GM18517 (cell line): Measurements from ENCODE around the gene FLNA.
"Not testable (repeated sequence)": the region's sequence is repeated elsewhere in the genome, so short reads cannot be mapped to it uniquely, and the experiment has no call there.

ENCODE experiments used
- ATAC-seq: cut with Tn5 transposase; IDR thresholded peaks from one replicate; pipeline ENCODE4 v1.9.1; 2021; ENCODE audit warnings: mild to moderate bottlenecking, moderate library complexity; ENCODE audit not compliant: unreplicated experiment

FLNA gene

DNA sequence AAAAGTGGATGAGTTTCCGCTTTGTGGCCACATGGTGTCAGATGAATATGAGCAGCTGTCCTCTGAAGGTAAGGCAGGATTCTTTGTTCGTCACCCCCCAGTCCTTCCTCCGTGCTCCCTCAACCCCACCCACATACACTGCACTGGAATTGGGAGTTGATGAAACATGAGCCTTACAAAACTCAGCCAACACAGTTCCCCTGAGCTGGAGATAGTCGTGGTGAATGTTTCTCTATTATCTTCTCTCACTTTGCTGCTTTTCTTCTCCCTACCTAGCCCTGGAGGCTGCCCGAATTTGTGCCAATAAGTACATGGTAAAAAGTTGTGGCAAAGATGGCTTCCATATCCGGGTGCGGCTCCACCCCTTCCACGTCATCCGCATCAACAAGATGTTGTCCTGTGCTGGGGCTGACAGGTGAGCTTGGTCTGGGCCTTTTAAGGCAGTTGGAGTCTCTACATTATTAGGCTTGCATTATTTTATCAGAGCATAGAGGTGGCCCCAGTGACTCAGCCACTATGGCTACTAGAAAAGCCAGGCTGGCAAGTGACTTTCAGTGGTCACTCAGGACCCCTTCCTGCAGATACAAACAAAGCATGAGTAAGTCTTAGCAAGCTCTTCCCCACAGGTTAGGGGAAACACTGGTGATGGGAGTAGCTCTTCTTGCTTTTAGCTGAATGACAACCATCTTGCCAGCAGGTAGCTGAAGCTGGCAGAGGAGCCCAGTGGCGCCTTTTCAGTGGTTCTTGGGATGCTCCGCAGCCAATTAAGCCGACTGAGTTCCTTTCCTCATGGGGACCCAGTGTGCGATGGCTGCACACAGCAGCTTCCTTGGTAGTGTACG is 25.3 kb upstream of the FLNA start:
- ATAC-seq, result no peak

DNA sequence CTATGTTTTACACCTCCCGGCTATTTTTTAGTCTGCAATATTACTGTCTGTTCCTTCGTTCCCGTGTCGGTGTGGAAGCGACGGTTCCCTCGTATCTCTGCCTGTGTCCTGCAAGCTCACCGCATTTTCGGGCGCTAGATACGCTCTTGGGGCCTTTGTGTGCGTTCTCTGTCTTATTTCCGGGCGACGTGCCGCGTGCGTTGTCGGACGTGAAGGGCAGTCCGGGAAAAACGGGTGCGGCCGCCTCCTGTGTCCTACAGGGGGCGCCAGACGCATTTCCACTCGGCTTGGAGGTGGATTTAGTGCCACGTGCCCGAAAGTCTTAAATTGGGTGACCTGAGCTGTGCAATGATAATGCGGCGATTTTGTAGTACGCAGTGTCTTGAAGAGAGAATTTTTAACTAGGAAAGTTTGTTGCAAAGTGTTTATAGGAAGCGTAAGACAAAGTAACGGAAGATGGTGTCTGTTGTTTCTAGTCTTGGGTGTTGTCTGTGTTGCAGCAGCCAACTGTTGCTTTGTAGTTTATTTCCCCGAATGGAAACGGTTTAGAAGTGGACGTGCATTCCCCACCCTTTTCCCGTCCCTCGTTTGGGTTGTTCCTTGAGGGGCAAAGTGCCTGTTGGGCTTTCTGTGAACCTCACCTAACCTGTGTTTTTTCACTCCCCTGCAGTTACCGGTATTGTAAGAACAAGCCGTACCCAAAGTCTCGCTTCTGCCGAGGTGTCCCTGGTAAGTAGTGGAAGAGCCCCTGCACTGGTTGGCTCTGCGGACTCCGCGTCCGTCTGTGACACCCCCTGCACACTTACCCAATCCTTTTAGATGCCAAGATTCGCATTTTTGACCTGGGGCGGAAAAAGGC is 24.5 kb upstream of the FLNA start:
- ATAC-seq, result peak; percentile 24

DNA sequence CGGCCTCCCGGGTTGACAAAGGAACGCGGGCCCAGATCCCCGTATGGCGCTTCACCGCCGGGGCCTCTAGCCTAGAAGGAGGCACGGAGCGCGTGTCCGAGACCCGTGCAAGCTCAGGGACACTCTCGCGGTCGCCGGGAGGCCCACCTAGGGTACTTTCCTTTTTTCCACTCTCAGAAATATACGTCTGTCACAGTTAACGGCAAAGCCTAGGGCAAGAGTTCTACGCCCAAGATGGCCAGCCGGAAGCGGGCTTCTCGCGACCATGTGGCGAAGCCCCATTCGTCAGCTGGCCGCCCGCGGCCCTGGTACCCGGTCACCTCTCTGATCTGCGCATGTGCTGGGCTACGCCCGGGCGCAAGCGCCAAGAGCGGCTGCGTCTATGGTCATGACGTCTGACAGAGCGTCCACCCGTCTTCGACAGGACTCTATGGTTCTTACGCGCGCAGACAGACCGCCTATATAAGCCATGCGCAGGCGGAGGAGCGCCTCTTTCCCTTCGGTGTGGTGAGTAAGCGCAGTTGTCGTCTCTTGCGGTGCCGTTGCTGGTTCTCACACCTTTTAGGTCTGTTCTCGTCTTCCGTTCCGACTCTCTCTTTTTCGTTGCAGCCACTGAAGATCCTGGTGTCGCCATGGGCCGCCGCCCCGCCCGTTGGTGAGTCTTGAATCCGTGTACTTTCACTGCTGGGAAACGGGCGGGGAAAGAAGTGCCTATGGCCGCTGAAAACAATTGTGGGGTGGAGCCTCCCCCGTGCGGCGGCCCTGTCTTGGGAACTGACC is 23.6 kb upstream of the FLNA start, which contains the start of gene RPL10:
Gene RPL10, plus strand, starts transcription at position 490 of the 780 bp plus-strand sequence. Its CDS starts 143 bp downstream, at position 633.
- ATAC-seq, result peak; percentile 65

DNA sequence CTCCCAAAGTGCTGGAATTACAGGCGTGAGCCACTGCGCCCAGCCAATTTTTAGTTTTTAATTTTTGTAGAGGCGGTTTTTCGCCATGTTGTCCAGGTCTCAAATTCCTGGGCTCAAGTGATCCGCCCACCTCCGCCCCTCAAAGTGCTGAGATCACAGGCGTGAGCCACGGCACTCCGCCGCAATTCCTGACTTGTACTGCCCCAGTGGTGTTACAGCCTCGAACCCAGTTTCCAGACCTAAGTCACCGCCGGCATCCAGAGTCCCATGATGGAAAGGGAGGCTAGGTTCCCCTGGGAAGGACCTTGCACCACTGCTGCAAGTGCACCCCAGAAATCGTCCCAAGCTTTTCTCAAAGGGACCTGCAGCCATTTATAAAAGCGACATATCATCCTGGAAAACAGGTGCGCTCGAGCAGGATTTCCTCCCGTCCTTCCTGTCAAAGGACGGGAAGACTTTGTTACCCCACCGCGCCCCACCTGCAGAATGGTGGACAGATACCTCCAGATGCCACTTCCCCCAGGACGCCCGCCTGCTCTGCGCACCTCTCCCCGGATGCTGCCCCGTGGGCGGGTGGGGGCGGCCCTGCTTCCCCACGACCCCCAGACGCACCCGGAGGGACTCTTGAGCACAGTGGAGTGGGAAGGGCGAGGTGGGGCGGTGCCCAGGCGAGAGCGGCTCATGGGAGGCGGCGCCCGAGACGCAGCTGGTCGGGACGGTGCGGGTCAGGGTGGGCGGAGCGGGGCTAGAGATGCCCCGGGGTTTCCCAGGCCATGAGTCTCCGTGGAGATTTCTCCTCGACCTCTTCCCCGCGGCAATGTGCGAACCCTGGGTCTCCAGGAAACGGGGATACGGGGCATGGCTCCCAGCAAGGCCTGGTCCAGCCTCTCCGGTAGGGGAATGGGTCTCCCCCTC is 22.8 kb upstream of the FLNA start:
- ATAC-seq, result peak; percentile 33

DNA sequence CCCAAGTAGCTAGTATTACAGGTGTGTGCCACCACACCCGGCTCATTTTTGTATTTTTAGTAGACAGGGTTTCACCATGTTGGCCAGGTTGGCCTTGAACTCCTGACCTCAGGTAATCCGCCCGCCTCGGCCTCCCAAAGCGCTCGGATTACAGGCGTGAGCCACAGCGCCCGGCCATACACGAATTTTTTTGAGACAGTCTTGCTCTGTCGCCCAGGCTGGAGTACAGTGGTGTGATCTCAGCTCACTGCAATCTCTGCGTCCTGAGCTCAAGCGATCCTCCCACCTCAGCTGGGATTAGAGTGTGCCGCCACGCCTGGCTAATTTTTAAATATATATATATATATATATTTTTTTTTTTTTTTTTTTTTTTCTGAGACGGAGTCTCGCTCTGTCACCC is 21.9 kb upstream of the FLNA start:
- not testable (repeated sequence) for ATAC-seq

DNA sequence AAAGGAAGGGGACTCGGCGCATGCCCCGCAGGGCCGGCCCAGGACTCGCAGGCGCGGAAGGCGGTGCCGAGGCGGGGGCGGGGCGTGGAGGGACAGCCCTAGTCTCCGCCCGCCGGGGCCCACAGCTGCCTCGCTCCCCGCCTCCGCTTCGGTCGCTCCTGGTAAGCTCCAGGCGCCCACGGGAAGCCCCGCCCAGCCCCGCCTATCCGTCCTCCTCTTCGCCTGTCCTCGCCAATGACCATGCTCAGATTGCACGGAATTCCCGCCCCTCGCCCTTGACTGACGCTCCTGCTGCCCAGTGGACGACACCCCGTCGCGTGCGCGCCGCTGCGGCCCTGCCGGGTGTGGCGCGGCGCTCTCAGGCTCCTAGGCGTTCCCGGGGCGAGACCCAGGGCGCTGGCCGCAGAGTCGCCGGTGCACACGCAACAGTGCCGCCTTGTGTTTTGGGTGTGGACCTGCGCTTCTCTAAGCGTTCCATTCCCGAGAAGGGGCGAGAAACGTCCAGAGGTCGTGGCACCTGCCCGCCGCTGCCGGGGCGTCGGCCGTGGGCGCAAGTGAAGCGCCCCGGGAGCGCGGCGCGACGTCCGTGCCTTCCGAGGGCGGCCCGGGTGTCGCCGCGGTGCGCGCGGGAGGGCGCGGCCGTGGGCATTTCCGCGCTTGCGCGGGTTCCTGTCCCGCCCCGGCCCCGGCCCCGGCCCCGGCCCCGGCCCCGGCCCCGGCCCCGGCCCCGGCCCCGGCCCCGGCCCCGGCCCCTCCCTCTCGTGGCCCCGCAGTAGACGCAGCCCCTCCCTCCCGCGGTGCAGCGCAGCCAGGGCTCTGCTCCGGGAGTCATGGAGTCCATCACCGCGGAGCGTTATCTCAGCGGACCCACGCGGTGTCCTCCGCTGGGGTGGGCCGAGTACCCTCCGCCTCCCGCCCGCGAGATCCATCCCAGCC is 15.6 kb upstream of the FLNA start:
- ATAC-seq, result peak; percentile 64

DNA sequence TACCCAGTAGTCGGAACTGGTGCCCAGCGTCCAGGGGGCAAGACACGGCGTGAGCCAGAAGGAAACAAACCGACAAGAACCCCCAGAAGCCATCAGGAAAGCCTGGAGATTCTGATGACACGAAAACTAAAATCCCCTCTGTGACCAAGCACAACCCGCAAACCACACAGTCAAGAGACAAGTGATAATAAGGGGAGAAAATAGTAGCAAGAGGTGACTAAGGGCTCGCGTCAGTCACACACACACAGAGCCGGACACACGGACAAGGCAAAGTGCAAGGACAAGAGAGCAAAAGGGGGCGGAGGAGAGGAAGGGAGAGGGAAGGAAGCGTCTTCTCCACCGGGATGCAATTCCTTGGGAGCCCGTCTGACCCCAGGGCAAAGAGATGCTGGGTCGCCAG is 14.2 kb upstream of the FLNA start:
- not testable (repeated sequence) for ATAC-seq

DNA sequence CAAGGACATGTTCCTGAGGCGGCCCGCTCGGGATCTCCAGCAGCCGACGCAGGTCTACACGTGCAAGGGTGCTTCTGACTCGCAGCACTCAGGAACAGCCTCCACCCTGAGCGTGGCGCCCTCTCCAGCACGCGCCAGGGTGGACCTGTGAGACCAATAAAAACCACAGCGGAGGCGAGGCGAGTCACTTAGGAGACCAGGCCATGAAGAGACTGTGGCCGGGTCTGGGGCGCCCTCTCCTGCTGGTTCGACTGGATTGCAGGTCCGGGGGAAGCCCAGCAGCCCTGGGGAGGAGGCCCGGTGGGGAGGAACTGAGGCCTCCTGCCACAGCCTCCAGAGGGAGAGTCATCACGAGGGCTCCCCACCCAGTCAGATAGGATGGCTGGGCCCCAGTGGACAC is 13.7 kb upstream of the FLNA start:
- not testable (repeated sequence) for ATAC-seq

DNA sequence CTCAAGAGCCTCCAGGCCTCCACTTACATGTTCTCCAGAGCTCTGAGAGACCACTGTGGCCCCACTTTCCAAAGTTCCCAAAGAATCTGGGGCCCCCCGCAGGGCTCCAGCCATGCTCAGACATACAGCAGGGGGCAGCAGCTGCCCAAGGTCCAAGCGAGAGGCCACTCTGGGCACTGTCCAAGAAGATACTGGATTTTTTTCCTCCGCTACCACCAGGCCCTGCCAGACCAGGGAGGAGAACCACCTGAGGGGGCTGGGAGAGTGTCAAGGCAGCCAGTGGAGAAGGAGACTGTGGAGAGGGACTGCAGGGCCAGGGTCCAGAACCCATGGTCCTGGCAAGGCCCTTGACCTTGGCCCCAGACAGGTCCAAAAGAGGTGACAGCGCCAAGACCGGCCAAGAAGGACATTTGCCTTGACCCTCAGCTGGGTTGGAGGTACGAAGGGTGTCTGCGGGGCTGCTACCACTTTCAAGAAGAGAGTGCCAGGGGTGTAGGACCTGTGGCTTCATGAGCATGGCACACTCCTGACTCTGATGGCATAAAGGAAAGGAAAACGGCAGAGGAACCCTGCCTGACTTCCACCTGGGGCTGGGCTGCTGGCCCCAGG is 10.0 kb upstream of the FLNA start:
- ATAC-seq, result no peak

DNA sequence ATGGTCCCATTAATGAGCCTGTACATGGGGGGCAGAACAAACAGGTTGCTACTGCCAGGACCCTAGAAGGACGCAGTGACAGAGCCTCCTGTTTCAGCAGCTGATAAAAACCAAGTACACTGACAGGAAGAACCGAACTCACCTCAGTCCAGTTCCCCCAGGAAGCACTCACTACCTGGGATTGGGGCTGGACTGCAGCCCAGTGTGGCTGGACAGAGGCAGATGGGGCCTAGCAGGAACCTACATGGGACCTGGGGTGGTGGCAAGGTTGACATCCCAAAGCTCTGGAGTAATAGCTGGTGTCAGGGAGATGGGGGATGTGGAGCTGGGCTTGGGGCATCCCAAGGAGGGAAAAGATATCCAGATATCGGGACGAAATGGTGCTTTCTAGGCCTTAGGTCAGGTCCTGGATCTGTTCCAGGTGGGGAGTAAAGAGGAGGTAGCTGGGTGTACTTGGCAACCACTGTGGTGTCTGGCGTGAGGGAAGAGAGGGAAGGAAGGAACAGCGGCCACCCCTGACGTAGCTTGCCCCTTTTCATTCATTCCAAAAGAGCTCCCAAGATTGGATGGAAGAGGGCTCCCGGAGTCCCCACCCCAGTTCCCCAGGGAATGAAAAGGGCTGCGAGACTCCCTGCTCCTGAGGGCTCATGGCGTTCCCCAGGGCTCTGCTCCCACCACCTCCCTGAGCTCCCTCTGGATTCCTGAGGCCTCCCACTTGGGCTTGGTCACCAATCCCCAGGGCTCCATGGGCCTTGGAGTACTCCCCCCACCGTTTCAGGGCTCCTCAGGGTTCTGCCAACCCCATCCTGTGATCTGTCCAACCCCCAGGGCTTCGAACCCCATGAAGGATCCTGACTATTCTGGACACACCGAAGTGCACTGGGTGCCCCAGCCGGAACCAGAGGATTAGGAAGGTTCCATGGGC is 9.2 kb upstream of the FLNA start:
- no peak for ATAC-seq

DNA sequence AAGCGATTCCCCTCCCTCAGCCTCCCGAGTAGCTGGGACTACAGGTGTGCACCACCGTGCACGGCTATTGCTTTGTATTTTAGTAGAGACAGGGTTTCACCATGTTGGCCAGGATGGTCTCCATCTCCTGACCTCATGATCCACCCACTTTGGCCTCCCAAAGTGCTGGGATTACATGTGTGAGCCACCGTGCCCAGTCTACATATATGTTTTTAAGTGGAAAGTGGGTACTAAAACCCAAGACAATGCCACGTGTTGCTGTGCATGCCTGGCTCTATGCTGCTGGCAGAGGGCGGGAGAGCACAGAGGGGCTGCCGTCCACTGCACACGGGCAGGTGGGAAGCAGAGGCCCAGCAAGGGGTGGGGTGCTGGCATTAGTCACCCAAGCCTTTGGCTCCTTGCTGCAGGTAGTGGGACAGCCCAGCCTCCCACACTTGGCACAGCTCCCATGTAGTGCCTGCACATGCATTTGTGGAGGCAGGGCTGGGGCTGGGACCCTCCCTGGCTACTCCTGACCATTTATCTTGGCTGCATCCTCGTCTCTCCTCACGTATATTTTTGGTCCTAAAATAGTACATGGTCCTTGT is 8.1 kb upstream of the FLNA start:
- ATAC-seq, result no peak

DNA sequence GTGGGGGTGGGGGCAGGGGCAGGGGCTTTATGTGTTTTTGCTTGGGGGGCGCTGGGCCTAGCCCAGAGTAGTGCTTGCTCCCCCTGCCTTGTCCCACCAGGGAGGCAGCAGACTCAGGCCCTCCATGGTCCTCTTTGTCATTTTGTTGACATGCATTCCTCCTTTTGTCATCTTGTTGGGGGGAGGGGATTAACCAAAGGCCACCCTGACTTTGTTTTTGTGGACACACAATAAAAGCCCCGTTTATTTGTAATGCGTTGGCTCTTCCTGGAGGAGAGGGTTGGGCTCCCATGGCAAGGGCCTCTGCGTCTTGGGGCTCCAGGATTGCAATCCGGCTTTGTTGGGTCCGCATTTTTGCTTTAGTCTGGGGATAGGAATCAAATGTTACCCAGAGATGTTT is 6.8 kb upstream of the FLNA start:
- no peak for ATAC-seq

DNA sequence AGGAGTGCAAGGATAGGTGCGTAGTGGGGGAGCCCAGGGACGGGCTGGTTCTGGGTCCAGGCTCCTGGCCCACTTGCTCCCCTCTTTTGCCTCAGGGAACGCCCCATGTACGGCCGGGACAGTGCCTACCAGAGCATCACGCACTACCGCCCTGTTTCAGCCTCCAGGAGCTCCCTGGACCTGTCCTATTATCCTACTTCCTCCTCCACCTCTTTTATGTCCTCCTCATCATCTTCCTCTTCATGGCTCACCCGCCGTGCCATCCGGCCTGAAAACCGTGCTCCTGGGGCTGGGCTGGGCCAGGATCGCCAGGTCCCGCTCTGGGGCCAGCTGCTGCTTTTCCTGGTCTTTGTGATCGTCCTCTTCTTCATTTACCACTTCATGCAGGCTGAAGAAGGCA is 6.4 kb upstream of the FLNA start:
- no peak for ATAC-seq

DNA sequence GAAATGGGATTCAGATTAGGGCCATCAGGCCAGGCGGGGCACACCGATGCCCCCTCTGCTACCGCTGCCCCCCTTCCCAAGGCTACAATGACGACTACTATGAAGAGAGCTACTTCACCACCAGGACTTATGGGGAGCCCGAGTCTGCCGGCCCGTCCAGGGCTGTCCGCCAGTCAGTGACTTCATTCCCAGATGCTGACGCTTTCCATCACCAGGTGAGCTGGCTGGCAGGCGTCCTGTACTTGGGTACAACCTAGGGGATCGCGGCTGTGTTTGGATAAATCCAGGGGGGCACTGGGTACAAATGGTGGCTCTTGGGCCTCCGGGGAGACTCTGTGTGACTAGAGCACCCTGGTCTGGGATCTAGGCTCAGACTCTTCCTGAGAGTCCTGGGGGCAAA is 5.7 kb upstream of the FLNA start:
- ATAC-seq, result no peak

DNA sequence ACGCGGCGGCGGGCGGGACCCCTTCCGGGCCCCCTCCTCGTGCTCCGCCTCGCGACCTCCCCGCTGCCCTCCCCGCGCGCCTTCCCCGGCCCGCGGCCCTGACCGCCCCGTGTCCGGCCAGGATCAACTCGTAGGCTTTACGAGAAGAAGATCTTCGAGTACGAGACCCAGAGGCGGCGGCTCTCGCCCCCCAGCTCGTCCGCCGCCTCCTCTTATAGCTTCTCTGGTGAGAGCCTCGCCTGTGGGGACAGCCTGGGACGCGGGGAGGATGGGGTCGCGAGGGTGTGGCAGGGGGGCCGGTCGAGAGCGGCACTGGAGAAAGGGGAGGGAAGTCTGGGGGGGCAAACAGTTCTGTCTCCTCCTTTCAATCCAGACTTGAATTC is 5.1 kb upstream of the FLNA start:
- ATAC-seq, result no peak

DNA sequence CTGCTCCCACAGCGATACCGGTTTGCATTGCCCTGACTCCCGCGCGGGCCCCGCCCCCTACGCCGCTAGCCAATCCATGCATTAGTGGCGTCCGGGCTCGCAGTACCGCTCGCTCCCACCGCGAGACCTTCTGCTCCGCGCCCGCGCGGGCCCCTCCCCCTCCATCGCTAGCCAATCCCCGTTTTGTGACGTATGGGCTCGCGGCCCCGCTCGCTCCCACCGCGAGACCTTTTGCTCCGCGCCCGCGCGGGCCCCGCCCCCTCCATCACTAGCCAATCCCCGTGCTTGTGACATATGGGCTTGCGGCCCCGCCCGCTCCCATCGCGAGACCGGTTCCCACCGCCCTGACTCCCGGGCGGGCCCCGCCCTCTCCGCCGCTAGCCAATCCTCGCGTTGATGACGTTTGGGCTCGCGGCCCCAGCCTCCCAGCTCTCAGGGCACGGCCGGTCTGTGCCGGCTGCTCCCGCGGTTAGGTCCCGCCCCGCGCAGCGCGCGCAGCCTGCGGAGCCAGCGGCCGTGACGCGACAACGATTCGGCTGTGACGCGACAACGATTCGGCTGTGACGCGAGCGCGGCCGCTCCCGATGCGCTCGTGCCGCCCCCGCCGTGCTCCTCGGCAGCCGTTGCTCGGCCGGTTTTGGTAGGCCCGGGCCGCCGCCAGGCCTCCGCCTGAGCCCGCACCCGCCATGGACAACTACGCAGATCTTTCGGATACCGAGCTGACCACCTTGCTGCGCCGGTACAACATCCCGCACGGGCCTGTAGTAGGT is 4.5 kb upstream of the FLNA start, which contains the start of gene EMD:
Gene EMD, plus strand, starts transcription at position 497 of the 770 bp plus-strand sequence. Its CDS starts 190 bp downstream, at position 687.
- peak; percentile 84 for ATAC-seq
